ENCODE data around the gene SUSD3.

SUSD3 gene

DNA sequence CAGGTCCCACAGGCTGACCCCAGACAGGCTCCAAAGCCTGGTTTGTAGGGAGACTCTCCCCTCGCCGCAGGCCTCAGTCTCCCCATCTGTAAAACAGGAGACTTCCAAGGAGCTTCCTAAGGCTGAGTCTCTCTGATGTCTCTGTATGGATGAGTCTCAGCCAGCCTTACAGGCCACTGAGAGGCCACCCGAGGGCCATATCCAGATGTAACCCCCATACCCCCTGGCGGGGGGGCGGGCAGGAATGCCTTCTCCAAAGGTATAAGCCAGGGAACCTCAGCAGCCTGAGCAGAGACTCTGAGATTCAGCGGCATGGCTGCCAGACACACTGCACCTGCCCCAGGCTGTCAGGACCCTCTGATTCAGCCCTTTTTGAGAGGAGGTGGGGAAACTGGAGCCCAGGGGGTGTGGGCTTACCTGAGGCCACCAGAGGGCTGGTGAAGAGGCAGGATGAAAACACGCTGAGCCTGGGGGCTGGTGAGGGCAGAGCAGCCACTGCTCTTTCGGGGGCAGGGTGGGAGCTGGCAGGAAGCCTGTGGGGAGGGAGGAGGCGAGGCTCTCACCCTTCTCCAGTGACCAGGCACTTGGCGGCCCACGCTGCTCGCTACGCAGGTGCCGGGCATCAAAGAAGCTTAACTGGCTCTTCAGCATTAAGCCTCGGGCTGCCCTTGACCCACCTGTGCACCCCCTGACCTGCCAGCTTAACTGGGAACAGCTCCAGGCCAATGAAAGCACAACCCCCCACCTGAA, 5.5 kb upstream of the SUSD3 start:
- DNase-seq (ENCODE audit: low read depth in 2 of 2), result no peak

DNA sequence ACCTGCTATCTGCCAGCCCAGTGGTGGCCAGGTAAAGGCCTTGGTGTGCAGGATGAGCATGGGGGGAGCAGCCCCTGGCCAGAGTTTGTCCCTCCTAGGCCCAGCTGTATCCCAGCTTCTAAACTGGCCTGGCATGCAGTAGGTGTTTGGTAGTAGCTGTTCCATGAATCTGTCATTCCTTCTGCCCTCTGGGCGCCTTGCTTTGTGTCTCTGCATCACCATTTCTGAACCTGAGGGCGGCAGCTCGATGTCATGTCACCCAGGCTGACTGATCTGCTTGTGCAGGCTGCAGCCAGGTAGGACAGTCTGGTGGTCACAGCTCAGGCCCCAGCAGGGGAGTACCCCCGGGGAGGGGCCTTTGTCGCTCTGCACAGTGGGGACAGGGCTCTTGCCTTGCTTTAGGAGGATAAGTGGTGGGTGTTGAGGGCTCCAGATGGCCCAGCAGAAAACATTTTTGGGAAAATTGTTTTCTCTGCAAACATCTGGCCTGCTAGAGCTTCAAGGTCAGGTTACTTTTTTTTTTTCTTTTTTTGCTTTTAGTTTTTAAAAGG, 4.6 kb upstream of the SUSD3 start:
- DNase-seq (ENCODE audit: low read depth in 2 of 2), result no peak

DNA sequence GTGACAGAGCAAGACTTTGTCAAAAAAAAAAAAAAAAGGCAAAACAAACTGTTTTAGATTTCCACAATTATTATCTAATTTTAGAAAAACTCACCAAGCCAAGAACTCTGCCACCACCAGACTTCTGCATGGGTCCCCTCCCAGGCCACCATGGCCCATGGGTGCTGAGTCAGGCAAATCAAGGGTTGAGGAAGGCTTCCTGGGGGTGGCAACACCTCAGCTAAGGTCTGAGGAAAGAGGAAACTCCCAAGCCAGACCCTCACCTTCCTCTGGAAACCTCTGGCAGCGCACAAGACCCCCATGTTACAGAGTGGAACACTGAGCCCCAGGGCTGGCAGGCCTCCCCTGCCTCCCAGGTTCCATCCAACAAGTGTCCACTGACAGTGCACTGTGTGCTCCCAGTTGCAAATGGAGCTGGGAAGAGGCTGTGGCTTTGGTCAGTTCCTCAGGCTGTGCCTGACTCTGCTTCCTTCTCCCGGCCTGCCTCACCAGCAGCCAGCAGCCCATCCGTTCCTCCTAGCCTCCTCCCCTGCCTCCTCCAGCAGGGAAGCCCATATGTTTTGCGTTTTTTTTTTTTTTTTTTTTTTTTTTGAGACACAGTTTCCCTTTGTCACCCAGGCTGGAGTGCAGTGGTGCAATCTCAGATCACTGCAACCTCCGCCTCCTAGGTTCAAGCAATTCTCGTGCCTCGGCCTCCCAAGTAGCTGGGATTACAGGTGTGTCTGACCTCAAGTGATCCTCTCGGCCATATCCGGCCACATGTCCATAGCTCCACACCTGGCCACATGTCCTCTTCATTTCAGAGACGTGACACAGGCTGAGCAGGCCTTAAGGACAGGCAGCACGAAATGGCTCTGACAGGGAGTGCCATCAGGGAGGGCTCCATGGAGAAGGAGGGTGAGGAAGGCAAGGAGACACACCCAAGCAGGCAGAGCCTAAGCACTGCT, 3.5 kb upstream of the SUSD3 start:
- DNase-seq (ENCODE audit: low read depth in 2 of 2), result no peak

DNA sequence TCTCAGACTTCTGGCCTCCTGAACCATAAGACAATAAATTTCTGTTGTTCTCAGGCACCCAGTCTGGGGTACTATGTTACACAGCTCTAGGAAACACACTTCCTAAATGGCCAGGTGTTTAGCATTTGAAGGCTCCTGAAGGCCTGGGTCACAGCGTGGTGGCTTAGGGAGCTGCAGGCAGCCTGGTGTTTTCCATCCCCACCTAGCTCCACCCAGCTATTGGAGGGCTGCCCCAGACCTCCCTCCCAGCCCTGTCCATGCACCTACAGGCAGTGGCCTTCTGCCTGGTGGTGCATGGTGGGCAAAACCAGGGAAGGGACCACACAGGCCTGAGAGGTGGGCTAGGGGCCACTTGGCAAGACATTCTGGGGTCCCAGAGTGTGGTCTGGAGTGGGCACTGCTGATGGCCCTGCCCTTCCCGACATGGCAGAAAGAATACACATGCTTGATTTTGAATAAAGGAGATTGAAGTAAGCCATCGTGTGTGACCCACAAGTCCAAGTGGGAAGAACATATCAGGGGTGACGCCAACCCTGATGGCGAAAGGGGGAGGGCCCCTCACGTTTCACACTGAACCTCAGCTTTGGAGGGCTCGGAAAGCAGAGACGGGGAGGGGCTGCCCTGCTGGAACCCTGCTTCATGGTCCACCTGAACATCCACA, 1.3 kb upstream of the SUSD3 start:
- DNase-seq (ENCODE audit: low read depth in 2 of 2), result no peak

DNA sequence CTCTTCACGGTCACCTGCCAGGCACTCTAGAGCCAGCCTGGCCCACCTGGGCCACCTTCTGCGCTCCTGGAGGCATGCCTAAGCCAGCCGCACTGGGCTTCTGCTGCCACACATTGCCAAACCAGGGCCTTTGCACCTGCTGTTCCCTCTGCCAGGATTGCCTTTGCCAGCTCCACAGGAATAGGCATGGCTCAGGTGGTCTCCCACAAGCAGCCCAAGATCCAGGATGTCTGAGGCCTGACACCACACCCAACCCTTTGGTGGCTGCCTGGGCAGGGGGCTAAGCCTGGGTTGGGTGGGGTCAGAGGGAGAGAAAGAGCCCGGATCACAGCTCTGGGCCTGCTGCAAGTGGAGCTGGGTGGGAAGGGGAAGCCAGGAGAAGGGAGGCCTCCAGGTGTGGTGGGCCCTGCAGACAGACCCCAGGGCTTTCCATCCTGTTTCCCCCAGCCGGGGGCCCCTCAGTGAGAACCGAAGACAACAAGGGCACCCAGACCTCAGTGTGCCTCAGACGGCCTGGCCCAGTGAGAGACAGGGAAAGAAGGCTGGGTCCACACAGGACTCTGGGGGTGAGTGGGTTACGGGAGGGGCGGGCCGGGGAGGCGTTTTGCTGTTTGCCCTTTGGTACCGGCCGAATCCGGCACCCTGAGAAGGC, 672 bp upstream of the SUSD3 start:
- no peak for DNase-seq (ENCODE audit: low read depth in 2 of 2)

DNA sequence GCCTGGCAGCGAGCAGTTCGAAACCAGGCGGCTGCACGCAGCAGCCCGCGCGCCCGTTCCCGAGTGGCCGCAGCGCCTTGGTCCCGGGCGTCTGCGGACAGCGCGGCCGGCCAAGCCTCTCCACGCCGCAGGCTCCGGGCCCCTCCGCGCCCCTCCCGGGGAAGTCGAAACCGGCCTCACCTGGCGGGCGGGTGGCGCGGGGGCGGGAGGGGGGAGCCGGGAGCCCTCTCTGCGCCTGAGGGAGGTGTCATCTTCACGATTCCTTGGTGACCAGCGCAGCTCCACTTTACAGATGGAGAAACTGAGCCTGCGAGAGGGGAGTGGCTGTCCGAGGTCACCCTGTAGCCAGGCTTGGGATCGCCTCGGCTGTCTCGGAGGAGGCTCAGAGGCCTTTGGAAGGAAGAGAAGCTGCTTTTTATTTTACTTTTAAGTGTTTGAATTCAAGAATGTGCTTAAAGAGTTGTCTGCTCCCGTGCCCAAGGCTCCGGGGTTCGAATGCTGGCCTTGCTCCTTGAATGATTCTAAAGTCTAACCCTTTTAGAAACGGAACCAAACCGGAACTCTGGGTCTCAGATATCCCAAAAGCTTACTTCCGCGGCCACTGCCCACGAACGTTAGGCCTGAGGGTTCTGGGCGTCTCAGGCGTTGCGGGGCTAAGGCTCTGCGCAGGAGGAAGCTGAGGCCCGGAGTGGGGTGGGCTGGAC, 662 bp downstream of the SUSD3 start:
- DNase-seq (ENCODE audit: low read depth in 2 of 2), result no peak

DNA sequence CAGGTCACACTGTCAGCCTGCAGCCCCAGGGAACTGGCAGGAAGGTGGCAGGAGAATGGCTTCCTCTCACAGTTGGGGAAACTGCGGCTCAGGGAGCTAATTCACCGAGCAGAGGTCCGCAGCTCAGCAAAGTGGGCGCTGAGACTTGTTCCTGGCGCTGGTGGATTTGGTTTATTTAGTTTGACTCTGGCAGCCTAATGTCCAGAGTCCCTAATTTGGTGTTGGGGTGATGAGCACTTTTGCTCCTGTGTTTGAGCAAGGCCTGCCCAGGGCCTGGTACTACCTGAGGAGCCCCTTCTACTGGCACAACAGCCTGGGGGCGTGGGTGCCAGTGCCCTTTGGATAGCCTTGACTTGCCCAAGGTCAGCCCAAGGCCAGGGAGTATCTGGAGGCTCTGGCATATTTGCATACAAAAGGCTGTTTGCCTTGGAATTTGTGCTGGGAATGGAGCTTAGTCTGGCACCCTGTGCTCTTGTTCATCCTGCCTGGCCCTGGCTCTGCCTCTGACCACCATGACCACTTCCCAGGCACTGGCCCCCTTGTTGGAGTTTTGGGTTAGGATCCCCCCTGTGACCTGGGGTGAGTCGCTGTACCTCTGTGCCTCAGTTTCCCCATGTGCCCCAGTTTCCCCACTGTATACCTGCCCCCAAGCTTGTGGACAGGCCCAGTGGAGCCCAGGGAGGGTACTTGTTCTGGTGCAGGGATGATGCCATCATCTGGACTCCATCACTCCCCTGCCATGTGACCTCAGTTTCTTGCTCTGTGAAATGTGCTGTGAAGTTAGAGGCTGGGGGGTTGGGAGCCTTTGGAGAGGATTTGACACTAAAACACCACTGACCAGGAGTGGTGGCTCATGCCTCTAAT, 1.4 kb downstream of the SUSD3 start:
- no peak for DNase-seq (ENCODE audit: low read depth in 2 of 2)

DNA sequence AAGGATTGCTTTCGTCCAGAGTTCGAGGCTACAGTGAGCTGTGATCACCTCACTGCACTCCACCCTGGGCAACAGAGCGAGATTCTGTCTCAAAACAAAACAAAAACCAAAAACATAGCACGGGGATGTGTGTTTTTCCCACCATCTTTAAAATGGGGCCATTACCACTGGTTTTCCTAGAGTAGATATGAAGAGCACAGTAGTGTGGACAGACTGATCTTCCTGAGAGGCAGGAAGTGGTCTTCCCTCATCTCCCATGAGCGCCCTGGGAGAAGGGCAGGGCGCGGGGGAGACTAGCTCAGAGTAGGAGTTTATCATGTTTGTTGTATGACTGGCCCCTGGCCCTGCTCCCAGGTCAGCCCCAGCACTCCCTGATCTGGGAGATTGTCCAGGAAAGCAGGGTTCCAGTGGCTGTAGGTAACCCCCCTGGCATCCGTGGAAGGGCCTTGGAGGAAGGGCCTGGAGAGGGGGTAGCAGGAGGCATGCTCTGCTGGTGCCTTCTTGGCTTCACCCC, 2.3 kb downstream of the SUSD3 start:
- DNase-seq (ENCODE audit: low read depth in 2 of 2), result no peak

DNA sequence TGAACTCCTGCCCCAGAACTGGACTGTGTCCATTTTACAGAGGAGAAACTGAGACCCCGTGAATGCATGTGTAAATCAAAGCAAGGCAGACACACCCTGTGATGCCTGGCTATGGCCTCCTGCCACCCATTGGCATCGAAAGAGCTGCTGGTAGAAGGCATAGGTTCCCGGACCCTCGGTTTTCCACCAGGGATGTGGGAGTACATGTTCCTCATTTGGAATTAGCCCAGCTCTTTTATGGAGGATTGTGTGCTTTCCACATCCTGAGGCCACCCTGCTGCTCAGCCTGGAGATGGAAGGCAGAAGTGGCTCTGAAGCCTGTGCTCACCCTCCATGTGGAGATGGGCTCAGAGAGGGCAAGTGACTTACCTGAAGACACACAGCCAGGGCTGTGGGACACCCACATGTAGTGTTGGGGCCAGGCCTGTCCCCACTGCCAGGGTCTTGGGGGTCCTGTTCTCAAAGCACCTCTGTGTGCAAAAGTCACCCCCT, 2.8 kb downstream of the SUSD3 start:
- DNase-seq (ENCODE audit: low read depth in 2 of 2), result no peak

DNA sequence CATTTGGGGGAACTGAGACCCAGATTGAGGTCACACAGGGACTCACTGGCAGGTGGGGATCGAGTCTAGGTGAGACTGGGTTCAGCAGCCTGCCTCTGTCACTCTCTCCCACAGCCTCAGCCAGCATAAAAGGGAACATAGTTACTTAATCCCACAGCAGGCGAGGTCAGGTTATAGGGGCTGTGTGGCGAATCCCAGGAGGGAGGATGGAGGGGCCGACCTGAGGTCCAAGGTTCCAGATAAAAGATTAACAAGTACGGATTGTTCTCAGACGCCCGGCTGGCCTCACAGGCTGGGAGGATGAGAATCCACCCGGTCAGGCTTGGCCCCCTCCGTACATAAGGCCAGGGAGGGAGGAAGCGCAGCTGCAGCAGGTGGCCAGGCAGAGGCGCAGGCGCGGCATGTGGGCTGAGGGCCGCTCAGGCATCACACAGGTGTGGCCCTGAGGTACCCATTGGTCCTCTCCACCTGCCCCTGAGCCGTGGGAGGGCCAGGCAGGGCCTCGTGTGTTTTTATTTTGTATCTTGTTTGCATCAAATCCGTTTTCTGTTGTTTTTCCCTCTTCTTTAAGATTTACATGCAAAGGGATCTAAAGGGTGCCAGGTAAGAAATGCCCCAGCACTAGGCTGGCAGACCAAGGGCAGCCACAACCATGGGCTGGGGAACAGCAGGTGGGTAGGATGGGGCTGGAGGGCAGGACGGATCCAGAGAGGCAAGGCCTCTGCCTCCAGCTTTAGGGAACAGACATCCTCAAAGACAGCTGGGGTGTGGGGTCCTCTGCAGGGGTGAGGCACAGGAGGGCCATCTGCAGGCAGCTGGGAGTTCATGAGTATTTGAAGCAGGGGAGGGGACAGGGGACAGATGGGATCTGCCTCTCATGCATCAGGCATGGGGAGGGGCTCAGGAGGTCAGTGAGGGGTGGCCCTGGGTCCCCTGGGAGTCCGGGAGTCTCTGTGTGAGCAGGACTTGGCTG, 3.6 kb downstream of the SUSD3 start:
- no peak for DNase-seq (ENCODE audit: low read depth in 2 of 2)

DNA sequence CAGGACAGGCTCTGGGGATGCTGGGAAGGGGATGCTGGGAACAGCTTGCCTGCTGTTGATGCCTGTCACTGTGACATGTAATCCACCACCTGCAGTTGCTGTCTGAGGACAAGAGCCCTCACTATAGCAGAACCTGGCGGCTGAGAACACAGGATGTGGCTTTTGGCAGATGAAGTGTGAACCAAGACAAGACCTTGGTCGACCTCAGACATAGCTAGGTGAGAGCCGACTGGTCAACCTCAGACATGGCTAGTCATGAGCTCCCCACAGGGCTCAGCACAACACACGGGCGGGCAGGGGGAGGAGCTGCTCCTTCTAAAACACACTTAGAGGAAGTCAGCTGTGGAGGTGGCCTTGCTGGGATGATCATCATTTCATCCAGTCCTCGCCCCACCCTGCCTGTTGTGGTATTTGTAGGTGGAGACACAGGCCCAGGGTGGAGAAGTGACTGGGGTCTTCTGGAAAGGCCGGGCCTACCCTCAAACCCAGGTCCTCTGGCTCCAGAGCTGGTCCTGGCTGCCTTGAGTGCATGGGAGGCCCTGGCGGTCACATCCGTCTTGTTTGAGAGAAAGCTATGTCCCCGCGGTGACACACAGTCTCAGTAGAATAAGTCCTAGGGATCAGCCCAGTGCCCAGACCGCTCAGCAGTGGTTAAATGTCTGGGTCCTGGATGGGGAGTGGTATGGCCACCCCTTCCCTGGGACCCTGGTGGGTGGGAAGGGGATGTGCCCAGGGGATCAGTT, 6.1 kb downstream of the SUSD3 start:
- peak; percentile 87 to 88 for DNase-seq (ENCODE audit: low read depth in 2 of 2)

DNA sequence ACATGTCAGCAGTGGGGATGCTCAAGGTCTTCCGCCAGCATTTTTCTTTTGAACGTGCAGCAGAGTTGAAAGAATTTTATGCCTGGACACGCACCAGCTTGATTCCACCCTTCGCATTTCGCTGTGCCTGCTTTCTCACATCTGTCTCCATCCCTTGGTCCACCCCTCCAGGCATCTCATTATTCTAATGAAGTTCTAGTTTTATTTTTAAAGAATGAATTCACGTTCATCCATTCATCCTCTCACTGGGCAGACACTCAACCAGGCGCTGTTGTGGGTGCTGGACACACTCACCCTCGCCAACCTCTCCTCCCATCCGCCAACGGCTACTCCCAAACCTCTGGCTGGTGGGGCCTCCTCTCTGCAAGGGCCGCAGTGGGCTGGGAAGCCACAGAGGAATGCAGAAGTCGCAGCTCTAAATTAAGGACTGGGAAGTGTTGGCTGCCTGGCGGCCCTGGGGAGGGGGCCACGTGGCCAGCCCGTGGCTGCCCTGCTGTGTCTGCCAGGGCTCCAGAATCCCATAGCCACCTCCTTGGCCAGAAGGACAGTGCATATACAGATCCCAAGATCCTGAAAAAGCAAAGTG, 6.7 kb downstream of the SUSD3 start:
- DNase-seq (ENCODE audit: low read depth in 2 of 2), result no peak

DNA sequence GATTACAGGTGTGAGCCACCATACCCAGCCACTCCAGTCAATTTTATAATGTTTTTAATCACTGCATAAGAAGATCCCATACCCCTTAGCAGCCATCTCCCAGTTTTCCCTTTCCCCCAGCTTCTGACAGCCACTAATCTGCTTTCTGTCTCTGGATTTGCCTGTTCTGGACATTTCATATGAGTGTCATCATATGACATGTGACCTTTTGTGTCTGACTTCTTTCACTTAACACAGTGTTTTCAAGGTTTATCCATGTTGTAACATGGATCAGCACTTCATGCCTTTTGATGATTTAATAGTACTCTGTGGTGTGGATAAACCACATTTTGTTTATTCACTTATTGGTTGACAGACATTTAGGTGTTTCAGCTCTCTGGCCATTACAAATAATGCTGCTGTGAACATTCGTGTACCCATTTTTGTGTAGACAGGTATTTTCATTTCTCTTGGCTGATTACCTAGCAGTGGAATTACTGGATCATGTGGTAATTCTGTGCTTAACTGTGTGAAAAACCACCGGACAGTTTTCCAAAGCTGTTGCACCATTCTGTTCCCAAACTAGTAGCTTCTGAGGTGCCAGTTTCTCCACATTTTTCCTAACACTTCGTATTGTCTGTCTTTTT, 8.6 kb downstream of the SUSD3 start:
- DNase-seq (ENCODE audit: low read depth in 2 of 2), result no peak

DNA sequence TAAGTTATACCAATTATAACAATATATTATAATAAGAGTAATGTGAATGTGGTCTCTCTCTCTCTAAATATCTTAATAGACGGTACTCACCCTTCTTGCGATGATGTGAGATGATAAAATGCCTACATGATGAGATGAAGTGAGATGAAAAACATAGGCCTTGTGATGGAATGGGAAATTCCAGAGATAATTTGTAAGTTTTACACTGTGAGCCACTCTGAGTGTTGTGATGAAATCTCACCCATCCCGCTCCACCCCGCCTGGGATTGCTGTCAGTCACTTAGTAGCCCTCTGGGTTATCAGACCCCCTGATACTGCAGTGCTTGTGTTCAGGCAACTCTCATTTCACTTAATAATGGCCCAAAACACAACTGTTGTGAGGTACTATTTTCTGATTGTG, 10.5 kb downstream of the SUSD3 start:
- DNase-seq (ENCODE audit: low read depth in 2 of 2), result no peak

DNA sequence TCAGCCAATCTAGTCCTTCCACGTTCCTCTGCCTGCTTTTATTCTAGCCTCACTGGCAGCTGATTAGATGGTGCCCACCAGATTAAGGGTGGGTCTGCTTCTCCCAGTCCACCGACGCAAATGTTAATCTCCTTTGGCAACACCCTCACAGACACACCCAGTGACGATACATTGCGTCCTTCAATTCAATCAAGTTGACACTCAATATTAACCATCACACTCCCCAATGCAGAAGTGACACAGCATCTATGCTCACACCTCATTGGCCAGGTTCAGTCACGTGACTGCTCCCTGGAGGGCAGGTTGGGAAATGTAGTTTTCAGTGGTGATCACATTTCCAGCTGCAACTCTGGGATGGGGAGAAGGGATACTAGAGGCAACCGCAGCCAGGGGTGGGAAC, 13.0 kb downstream of the SUSD3 start:
- no peak for DNase-seq (ENCODE audit: low read depth in 2 of 2)

DNA sequence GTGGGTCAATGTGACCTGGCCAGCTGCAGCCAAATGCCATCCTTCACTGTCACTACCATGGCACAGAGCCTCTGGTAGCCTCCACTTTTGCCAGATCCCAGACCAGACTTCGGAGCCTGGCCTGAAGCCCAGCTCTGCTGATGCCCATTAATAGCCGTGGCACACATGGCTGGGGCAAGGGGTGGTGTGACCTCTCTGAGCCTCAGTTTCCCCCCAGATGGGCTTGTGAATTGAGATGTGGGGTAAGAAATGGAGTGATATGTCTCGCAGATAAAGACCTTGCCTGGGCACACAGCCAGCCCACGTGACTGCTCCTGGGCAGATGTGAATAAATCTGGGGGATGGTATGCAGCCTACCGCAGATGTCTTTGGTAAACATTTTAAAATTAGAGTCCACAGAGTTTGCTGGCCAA, 13.9 kb downstream of the SUSD3 start:
- DNase-seq (ENCODE audit: low read depth in 2 of 2), result no peak

Data from stimulated activated CD4-positive, alpha-beta T cell treated with anti-CD3 and anti-CD28 coated beads, Interleukin-15, amount 100 ng/mL, for 48 hours (primary cell).